MCF 10A (cell line): ENCODE data around the gene ZG16. TPM values are rescaled to one million over a fixed set of nuclear protein-coding genes. Genes with fewer than 3 reads are reported as not detected.
"Not testable (repeated sequence)": the region's sequence is repeated elsewhere in the genome, so short reads cannot be mapped to it uniquely, and the experiment has no call there.

Source experiments
- BruUV-seq: library from RNA; stranded (reverse); fragments of 400-500 nt; replicated peaks from 2 replicates; lab custom pipeline; 2021; lab: Mats Ljungman, UMichigan
- CTCF ChIA-PET: fragments of 300-600 bp; sonication (Branson Sonifier 250); formaldehyde crosslinking; extraction: SDS; loops from one replicate; lab custom pipeline; 2021; ENCODE audit warnings: antibody characterized with exemption, inconsistent platforms; lab: Yijun Ruan, JAX
- POLR2A ChIA-PET: fragments of 300-600, 350-650 bp; sonication (Branson Sonifier 250); formaldehyde crosslinking; extraction: SDS; loops from one replicate; lab custom pipeline; 2020; ENCODE audit warnings: antibody characterized with exemption, inconsistent platforms; lab: Yijun Ruan, JAX
- DNase-seq: peaks from one replicate; pipeline ENCODE4 v3.0.0-alpha.2; 2018; ENCODE audit not compliant: unreplicated experiment
- H3K27ac Mint-ChIP-seq: one replicate; pipeline ENCODE4 v1.8.0; 2022; ENCODE audit warnings: mild to moderate bottlenecking, low read depth, mixed read lengths; ENCODE audit not compliant: unreplicated experiment
- H3K27me3 Mint-ChIP-seq: one replicate; pipeline ENCODE4 v1.8.0; 2022; ENCODE audit warnings: mixed read lengths; ENCODE audit not compliant: insufficient read depth, unreplicated experiment
- H3K36me3 Mint-ChIP-seq: one replicate; pipeline ENCODE4 v1.8.0; 2022; ENCODE audit warnings: mild to moderate bottlenecking, moderate library complexity, mixed read lengths; ENCODE audit not compliant: insufficient read depth, unreplicated experiment
- H3K4me1 Mint-ChIP-seq: one replicate; pipeline ENCODE4 v1.8.0; 2022; ENCODE audit warnings: mixed read lengths; ENCODE audit not compliant: insufficient read depth, unreplicated experiment
- H3K4me3 Mint-ChIP-seq: one replicate; pipeline ENCODE4 v1.8.0; 2022; ENCODE audit warnings: mild to moderate bottlenecking, moderate library complexity, mixed read lengths; ENCODE audit not compliant: unreplicated experiment
- H3K9me3 Mint-ChIP-seq: one replicate; pipeline ENCODE4 v1.8.0; 2022; ENCODE audit warnings: mixed read lengths; ENCODE audit not compliant: unreplicated experiment
- CTCF ChIP-seq: fragments of 200-600 bp; IDR thresholded peaks from one replicate; pipeline ENCODE4 v1.8.0; 2022; ENCODE audit warnings: antibody characterized with exemption, mild to moderate bottlenecking; ENCODE audit not compliant: unreplicated experiment
- intact Hi-C: fragments of 100-400 bp; cut with micrococcal nuclease; formaldehyde crosslinking; loops from 2 replicates; pipeline ENCODE4 v1.14.1; 2022
- total RNA-seq: library from RNA; stranded (reverse); gene quantifications from 2 replicates; pipeline ENCODE4 v1.2.3, GENCODE V29; 2022

The ZG16 gene
- total RNA-seq, 1 experiment from 2014 or later = not detected

DNA sequence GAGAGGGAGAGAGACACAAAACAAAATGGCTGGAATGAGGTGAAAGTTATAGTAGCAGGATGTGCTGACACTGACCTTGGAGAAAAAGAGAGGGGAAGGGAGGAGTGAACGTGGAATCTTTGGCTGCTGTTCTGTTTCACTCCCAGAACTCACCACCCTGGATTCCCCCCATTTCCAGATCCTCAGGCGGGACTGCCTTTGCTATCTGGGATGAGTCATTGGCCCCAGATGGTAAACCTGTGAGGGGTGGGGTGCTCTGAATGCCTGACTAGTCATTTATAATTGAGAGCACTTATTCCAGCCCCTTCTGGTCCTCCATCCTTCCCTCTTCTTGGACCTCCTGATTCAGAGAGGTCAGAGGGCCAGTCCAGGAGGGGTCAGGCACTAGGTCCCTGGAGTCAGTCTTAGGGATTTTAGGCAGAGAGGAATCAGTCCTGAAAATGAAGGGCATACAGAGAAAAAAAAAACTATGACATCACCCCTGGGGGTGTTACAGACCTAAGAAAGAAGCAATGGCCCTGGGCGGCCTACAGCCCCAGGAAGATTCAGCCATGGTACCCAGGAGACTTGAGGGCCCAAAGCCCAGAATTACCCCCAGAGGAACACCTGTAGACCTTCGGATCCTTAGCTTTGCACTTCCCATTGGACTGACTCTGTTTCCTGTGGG is 2.2 kb upstream of the ZG16 start:
- TF ChIP-seq CTCF = no peak
- BruUV-seq = no TSS peak
- no peak overlapping the region for H3K4me3 Mint-ChIP-seq
- DNase-seq = peak; percentile 35
- no peak overlapping the region for H3K27ac Mint-ChIP-seq
- peaks cover 22% of the 10 kb centered on the region for H3K4me1 Mint-ChIP-seq
- H3K27me3 Mint-ChIP-seq = no peaks in the 10 kb centered on the region
- no peaks in the 10 kb centered on the region for H3K9me3 Mint-ChIP-seq
- CTCF ChIA-PET = interaction anchor here (0.7 kb wide), 1 partner anchor 66 kb away, joined by 4 read pairs; no protein-coding TSS in a partner anchor
- intact Hi-C loops = no loop called here
- no peaks in the 10 kb centered on the region for H3K36me3 Mint-ChIP-seq
- POLR2A ChIA-PET = no interaction called here

GRCh38 chr16:29779474-29779873 is 1.4 kb downstream of the ZG16 start:
- no peak for TF ChIP-seq CTCF
- H3K36me3 Mint-ChIP-seq = no peaks in the 10 kb centered on the region
- H3K27ac Mint-ChIP-seq = no peak overlapping the region
- H3K27me3 Mint-ChIP-seq = no peaks in the 10 kb centered on the region
- no peaks in the 10 kb centered on the region for H3K9me3 Mint-ChIP-seq
- peak; percentile 18 for DNase-seq
- ChIA-PET POLR2A (no interaction called here), CTCF (interaction anchor here (0.7 to 1.0 kb wide), 2 partner anchors 10 to 50 kb away, joined by 3 read pairs; no protein-coding TSS in a partner anchor)
- no TSS peak for BruUV-seq
- intact Hi-C loops = no loop called here
- H3K4me3 Mint-ChIP-seq = no peak overlapping the region
- H3K4me1 Mint-ChIP-seq = peaks cover 16% of the 10 kb centered on the region

DNA sequence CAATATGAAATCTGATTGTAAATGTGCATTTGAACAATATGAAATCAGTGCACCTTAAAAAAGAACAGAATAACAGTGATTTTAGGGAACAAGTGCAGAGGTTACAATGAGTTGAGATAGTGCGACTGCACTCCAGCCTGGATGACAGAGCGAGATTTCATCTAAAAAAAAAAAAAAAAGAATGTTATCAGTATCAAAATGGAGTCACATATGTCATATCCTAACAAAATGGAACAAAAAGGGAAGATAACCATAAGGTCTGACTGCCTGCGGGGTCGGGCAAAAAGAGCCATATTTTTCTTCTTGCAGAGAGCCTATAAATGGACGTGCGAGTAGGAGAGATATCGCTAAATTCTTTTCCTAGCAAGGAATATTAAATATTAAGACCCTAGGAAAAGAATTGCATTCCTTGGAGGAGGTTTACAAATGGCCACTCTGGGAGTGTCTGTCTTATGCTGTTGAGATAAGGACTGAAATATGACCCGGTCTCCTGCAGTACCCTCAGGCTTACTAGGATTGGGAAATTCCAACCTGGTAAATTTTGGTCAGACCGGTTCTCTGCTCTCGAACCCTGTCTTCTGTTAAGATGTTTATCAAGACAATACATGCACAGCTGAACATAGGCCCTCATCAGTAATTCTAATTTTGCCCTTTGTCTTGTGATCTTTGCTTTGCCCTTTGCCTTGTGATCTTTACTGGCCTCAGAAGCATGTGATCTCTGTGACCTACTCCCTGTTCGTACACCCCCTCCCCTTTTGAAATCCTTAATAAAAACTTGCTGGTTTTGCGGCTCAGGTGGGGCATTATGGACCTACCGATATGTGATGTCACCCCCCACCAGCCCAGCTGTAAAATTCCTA is 5.3 kb downstream of the ZG16 start:
- H3K4me1 Mint-ChIP-seq, H3K9me3 Mint-ChIP-seq, DNase-seq, H3K4me3 Mint-ChIP-seq, H3K36me3 Mint-ChIP-seq, H3K27me3 Mint-ChIP-seq, H3K27ac Mint-ChIP-seq, intact Hi-C loops, BruUV-seq: not testable (repeated sequence)
- POLR2A ChIA-PET = interaction anchor here (0.8 kb wide), 1 partner anchor 24 kb away, joined by 5 read pairs; no protein-coding TSS in a partner anchor
- CTCF ChIA-PET = interaction anchor here (0.7 kb wide), 1 partner anchor 9 kb away, joined by 3 read pairs; no protein-coding TSS in a partner anchor

- no peaks in the 10 kb centered on the region for H3K27me3 Mint-ChIP-seq
- intact Hi-C loops = no loop called here
- BruUV-seq = no TSS peak
- ChIA-PET POLR2A (no interaction called here), CTCF (interaction anchor here (0.7 kb wide), 1 partner anchor 10 kb away, joined by 3 read pairs; no protein-coding TSS in a partner anchor)
- no peaks in the 10 kb centered on the region for H3K9me3 Mint-ChIP-seq
- no peak for TF ChIP-seq CTCF
- H3K4me3 Mint-ChIP-seq = no peak overlapping the region
- H3K36me3 Mint-ChIP-seq = no peaks in the 10 kb centered on the region
- no peak for DNase-seq
- H3K27ac Mint-ChIP-seq = no peak overlapping the region
- H3K4me1 Mint-ChIP-seq = peaks cover 4% of the 10 kb centered on the region
Observed at GRCh38 chr16:29784157-29784556, 6.1 kb downstream of the ZG16 start.
